ENCODE results near the gene GORAB. TPM values are rescaled to one million over a fixed set of nuclear protein-coding genes. Genes with fewer than 3 reads are reported as not detected.

Gene GORAB
- polyA plus RNA-seq, 3 donors = 0.86 to 17.5 (median 3.3) TPM

GRCh38 chr1:170545476-170545875, 13.5 kb downstream of the GORAB start:
- no CpG with 5 or more reads among the region's 1 CpG for WGBS (ENCODE audit: insufficient coverage)
- H3K4me2 ChIP-seq (replicated peaks; ENCODE audit: extremely low read depth, low read length, poor library complexity, severe bottlenecking) = no peak overlapping the region
- Mint-ChIP-seq H3K9me3 (peaks cover 0 to 6% (median 1%) of the 10 kb centered on the region in 7 donors), H3K36me3 (peaks cover 82 to 93% of the 10 kb centered on the region in 2 donors), H3K4me1 (no peaks in the 10 kb centered on the region), H3K27me3 (ENCODE audit: low read depth in 3 of 3) (no peaks in the 10 kb centered on the region), H3K27ac (no peak overlapping the region), H3K4me3 (no peak overlapping the region)
- no peaks in the 10 kb centered on the region for H4K20me1 ChIP-seq (ENCODE audit: insufficient read depth, low read length)
- H2AFZ ChIP-seq (ENCODE audit: insufficient read depth, low read depth, low read length, poor library complexity, severe bottlenecking) = no peak overlapping the region
- H3K27me3 ChIP-seq (ENCODE audit: control insufficient read depth in 2 of 2, insufficient read depth in 2 of 2, low read length in 2 of 2) = no peaks in the 10 kb centered on the region
- no peaks in the 10 kb centered on the region for H3K4me1 ChIP-seq (ENCODE audit: control insufficient read depth in 1 of 2, insufficient read depth in 2 of 2, low read length in 2 of 2)
- DNase-seq = no peak
- no peak overlapping the region for H3K4me3 ChIP-seq (replicated peaks in 1 of 3; ENCODE audit: low read depth in 2 of 3, low read length in 3 of 3)
- H3K36me3 ChIP-seq (replicated peaks in 1 of 2; ENCODE audit: control insufficient read depth in 1 of 2, insufficient read depth in 2 of 2, low read length in 2 of 2) = peaks cover 87 to 98% of the 10 kb centered on the region in 2 donors
- H3K27ac ChIP-seq (ENCODE audit: low read depth in 1 of 2, low read length in 2 of 2) = no peak overlapping the region
- H3K9me3 ChIP-seq (replicated peaks in 1 of 2; ENCODE audit: control insufficient read depth in 1 of 2, insufficient read depth in 1 of 2, low read length in 2 of 2) = no peaks in the 10 kb centered on the region
- intact Hi-C loops (cut with micrococcal nuclease) = no loop called here
- no peak overlapping the region for H3K9ac ChIP-seq (ENCODE audit: insufficient read depth, low read length, poor library complexity, severe bottlenecking)
- no peaks in the 10 kb centered on the region for H3K79me2 ChIP-seq (ENCODE audit: insufficient read depth, low read length)
- TF ChIP-seq, protein P1, sequence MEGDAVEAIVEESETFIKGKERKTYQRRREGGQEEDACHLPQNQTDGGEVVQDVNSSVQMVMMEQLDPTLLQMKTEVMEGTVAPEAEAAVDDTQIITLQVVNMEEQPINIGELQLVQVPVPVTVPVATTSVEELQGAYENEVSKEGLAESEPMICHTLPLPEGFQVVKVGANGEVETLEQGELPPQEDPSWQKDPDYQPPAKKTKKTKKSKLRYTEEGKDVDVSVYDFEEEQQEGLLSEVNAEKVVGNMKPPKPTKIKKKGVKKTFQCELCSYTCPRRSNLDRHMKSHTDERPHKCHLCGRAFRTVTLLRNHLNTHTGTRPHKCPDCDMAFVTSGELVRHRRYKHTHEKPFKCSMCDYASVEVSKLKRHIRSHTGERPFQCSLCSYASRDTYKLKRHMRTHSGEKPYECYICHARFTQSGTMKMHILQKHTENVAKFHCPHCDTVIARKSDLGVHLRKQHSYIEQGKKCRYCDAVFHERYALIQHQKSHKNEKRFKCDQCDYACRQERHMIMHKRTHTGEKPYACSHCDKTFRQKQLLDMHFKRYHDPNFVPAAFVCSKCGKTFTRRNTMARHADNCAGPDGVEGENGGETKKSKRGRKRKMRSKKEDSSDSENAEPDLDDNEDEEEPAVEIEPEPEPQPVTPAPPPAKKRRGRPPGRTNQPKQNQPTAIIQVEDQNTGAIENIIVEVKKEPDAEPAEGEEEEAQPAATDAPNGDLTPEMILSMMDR (IDR thresholded peaks at IDR 0.05) = no peak

GRCh38 chr1:170547255-170547654, 15.3 kb downstream of the GORAB start:
- Histone ChIP-seq H4K20me1 (ENCODE audit: insufficient read depth, low read length) (no peaks in the 10 kb centered on the region), H3K36me3 (replicated peaks in 1 of 2; ENCODE audit: control insufficient read depth in 1 of 2, insufficient read depth in 2 of 2, low read length in 2 of 2) (peaks cover 87 to 98% of the 10 kb centered on the region in 2 donors), H2AFZ (ENCODE audit: insufficient read depth, low read depth, low read length, poor library complexity, severe bottlenecking) (no peak overlapping the region), H3K4me3 (replicated peaks in 1 of 3; ENCODE audit: low read depth in 2 of 3, low read length in 3 of 3) (no peak overlapping the region), H3K9me3 (replicated peaks in 1 of 2; ENCODE audit: control insufficient read depth in 1 of 2, insufficient read depth in 1 of 2, low read length in 2 of 2) (no peaks in the 10 kb centered on the region), H3K27ac (ENCODE audit: low read depth in 1 of 2, low read length in 2 of 2) (no peak overlapping the region), H3K79me2 (ENCODE audit: insufficient read depth, low read length) (no peaks in the 10 kb centered on the region), H3K9ac (ENCODE audit: insufficient read depth, low read length, poor library complexity, severe bottlenecking) (no peak overlapping the region), H3K27me3 (ENCODE audit: control insufficient read depth in 2 of 2, insufficient read depth in 2 of 2, low read length in 2 of 2) (no peaks in the 10 kb centered on the region), H3K4me2 (replicated peaks; ENCODE audit: extremely low read depth, low read length, poor library complexity, severe bottlenecking) (no peak overlapping the region), H3K4me1 (ENCODE audit: control insufficient read depth in 1 of 2, insufficient read depth in 2 of 2, low read length in 2 of 2) (no peaks in the 10 kb centered on the region)
- Mint-ChIP-seq H3K4me1 (no peaks in the 10 kb centered on the region), H3K27ac (peak overlapping the region in 1 of 7 donors; percentile 63), H3K4me3 (no peak overlapping the region), H3K9me3 (peaks cover 0 to 3% (median 1%) of the 10 kb centered on the region in 7 donors), H3K36me3 (peaks cover 79 to 92% of the 10 kb centered on the region in 2 donors), H3K27me3 (ENCODE audit: low read depth in 3 of 3) (no peaks in the 10 kb centered on the region)
- TF ChIP-seq, protein P1 (IDR thresholded peaks at IDR 0.05) = no peak
- no CpG with 5 or more reads among the region's 1 CpG for WGBS (ENCODE audit: insufficient coverage)
- no peak for DNase-seq
- intact Hi-C loops (cut with micrococcal nuclease) = no loop called here
